GM21619 (cell line): ENCODE data around the gene TMEM187.

Experiments
- ATAC-seq: cut with Tn5 transposase; IDR thresholded peaks from one replicate; pipeline ENCODE4 v1.9.1; 2021; ENCODE audit not compliant: unreplicated experiment

Gene TMEM187

DNA sequence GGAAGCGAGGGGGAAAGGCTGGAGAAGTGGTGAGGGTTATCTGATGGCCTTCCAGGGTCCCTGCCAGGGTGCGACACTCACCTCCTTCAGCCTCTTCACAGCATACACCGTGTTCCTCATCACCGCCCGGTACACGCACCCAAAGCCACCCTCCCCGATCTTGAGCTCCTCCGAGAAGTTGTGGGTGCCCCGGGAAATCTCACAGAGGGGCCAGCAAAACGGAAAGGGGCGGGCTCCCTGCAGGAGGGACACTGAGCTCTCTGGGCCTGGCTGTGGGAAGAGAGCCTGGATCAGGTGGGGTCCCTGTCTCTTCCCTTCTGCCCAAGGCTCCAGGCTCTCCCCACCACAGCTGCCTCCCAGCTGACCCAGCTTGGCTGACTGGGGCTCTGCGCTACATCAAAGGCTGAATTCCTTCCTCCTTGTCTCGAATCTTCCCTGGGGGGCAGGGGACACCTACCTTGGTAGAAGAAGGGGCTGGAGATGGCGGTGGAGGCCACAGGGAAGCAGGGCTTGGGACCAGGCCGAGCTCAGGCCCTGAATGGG lies 46.0 kb downstream of the TMEM187 start:
- ATAC-seq: no peak

- no peak for ATAC-seq
Observed at GRCh38 chrX:154019061-154019621, 46.6 kb downstream of the TMEM187 start.

GRCh38 chrX:154019633-154020528 lies 47.3 kb downstream of the TMEM187 start, which contains the start of gene IRAK1:
Gene IRAK1 (minus strand): TSS chrX:154019902. CDS start chrX:154019812, 90 bp downstream.
- ATAC-seq: peak; percentile 61

- no peak for ATAC-seq
Observed at GRCh38 chrX:154020536-154021115, 48.1 kb downstream of the TMEM187 start.

GRCh38 chrX:154021131-154021611 lies 48.6 kb downstream of the TMEM187 start:
- no peak for ATAC-seq

DNA sequence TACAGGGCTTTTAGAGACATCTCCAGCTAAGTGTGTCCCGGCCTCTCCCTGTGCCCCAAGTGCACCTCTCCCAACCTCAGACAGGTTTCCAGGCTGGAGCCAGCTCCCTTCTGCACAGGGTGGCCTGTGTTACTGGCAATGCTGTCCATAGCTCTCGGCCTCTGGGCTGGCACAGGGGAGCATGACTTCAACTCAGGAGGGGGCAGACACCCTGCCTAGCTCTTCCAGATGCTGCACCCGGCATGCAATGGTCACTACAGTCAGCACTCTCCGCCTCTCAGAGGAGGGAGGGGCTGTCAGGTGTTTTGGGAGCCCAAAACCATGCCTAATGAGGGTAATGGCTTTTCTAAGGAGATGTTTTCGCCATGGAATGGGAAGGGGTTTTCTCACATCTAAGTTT lies 49.6 kb downstream of the TMEM187 start:
- no peak for ATAC-seq

DNA sequence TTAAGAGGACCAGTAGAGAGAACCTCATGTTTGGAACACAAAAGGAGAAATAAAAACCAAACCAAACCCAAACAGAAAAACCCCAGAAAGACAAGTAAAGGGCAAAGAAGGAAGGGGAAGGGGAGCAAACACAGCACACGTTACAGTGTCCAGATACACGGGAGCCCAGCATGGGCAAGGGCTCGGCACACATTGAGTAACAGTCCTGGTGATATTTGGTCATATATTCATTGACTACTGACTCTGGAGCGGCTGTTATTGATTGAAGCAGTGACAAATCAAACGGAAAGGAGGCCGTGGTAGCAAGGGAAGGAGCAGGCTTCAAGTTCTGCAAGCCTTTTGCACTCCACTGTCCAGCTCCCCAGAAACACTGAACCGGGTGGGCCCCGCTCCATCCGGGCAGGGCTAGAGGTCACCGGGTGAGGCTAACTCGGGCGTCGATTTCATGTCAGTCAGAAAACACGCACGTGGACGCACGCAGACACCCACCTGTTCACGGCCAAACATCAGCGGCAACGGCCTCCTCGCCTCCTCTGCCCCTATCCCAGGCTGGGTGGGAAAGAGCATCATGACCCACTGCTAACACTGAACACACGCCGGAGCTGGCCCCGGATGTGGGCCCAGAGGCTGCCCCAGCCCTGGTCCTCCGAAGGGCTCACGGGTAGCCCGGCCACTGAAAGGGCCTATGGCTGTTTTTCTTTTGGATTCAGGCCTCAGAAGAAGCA lies 50.9 kb downstream of the TMEM187 start:
- no peak for ATAC-seq

DNA sequence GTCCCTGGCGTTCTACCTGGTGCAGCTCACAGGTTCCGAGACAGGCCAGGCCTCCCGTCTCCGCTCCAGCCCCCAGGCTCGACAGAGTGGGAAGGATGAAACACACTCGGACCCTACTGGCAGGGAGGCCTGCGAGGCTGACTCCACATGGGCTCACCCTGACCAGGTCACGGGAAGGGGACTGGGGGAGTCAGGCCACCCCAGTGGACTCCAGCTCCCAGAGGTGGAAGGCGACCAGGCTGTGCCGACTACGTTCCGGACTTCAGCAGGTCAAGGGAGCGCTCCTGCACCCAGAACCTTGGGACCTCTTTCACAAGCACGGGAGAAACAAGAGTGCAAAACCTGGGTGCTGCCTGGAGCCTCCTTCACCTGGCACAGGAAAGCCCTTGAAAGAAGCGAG lies 51.7 kb downstream of the TMEM187 start:
- ATAC-seq: no peak

DNA sequence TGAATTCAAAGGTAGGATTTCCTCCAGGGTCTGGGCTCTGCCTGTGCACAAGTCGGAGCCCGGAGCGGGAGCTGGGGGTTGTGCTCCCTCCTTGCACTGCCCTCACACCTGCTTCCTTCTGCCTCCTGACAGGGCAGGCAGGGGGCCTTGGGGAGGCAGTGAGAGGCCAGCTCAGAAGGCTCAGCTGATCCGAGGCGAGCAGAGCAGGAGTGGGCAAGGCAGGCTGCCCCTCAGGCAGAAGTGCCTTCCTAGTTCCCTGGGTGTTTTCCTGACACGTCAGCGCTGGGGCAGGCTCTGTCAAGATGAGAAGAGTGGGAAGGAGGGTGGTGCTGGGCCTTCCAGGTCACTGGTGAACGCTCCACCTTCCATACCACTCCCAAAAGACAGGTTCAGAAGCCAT lies 52.7 kb downstream of the TMEM187 start:
- no peak for ATAC-seq

DNA sequence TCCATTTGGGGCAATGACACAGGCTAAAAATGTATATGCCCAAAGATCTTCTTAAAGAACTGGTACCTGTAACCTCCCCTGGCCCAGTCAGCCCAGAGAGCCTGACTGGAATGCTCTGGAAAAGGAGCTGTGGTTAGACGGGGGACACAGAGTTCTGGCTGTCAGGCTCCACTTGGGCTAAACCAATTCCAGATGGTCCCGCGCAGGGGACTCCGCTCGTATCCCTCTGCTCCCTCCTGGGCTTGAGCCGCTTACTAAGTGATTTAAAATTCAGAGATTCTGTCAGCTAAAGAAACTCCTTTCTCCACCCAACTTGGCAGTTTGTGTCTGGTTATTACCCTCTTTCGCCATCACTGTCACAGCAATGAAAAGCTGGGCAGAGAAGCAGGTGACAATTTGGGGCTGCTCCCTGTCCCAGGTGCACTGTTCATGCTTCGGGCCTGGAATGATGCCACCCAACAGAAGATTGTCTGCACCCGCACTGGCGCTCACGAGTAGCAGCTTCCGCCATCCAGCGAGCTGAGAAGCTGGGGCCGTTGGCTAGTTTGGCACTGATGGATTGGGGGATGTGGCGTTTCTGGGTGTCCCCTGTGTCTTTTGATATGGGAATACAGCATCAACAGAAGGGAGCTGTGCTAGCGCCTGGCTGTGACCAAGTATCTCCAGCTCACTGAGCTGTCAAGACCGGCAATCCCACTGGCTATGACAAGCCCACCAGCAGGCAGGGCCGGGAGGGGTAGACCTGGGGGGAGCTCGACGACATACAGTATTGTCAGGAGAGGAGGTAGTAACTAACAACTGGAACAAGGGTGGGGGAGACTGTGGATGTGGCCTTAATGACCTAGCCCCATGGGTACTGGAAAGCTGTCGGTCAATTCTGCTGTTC lies 53.8 kb downstream of the TMEM187 start:
- ATAC-seq: no peak

DNA sequence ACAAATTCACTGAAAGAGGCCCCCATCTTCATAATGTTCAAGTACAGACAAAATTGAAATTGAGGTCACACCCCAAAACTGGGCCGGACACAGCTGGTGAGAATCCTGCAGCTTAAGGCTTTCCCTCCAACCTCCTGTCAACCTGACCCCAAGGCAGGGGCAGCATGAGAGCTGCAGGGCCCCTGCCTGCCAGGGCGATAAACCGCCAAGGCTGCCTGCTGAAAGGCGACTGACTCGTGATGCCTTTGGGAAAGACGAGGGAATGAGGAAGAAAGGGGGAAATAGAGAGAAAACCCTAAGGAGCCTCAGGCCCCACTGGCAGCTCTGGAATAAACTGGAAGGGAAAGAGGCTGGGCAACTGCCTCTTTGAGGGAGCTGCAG lies 54.5 kb downstream of the TMEM187 start:
- no peak for ATAC-seq

DNA sequence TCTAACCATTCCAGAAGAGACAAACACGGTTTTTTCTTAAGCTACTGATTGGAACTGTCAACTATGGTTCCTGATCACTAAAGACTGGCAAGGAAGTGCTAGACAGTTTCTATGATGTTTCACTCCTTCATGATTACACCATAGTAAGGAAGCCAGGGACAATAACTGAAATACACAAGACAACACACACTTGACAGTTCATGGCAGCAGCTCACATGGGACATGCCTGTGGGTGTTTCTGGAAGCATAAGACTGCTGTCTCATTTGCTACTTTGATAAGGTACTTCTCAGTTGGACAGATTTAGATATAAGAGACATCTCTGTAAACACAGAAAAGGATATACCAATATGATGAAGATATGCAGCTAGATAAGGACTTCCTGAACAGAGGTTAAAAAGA lies 55.4 kb downstream of the TMEM187 start:
- no peak for ATAC-seq

- ATAC-seq: no peak
Observed at GRCh38 chrX:154028502-154029184, 56.1 kb downstream of the TMEM187 start.

DNA sequence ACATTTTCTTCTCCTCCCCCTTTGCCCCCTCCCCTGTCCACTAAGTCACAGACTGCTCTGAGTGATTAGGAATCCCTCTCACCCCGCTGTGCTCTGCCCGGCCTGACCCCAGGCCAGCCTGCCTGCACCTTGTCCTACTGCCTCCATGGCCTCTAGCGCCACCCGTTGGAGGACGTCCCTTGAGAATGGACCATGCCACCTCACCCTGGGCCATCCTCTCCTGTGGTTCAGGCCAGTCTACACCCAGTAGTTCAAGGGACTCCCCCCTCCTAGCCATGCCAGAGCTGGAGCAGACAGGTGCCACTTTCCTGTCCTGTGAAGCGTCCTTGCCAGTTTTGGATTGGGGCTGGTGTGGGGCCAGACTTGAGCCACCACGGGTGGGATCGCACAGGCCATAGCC lies 56.9 kb downstream of the TMEM187 start:
- ATAC-seq: no peak

- no peak for ATAC-seq
Observed at GRCh38 chrX:154030266-154030665, 57.7 kb downstream of the TMEM187 start.

DNA sequence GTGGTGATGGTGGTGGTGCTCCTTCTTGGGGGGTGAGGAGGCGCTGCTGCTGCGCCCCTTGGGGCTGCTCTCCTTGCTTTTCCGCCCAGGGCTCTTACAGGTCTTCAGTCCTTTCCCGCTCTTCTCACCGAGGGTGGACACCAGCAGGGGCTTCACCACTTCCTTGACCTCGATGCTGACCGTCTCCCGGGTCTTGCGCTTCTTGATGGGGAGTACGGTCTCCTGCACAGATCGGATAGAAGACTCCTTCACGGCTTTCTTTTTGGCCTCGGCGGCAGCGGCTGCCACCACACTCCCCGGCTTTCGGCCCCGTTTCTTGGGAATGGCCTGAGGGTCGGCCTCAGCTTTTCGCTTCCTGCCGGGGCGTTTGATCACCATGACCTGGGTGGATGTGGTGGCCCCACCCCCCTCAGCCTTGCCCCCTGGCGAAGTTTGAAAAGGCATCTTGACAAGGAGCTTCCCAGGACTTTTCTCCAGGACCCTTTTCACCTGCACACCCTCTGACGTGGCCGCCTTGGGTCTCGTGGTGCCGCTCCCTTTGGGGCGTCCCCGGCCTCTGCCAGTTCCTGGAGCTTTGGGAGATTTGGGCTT lies 58.3 kb downstream of the TMEM187 start:
- ATAC-seq: no peak

DNA sequence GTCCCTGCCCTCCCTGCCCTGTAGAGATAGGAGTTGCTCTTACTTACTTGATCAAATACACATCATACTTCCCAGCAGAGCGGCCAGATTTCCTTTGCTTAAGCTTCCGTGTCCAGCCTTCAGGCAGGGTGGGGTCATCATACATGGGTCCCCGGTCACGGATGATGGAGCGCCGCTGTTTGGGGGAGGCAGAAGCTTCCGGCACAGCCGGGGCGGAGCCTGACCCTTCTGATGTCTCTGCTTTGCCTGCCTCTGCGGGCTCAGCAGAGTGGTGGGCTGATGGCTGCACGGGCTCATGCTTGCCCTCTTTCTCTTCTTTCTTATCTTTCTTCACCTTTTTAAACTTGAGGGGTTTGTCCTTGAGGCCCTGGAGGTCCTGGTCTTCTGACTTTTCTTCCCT lies 59.6 kb downstream of the TMEM187 start:
- no peak for ATAC-seq

GRCh38 chrX:154032653-154033052 lies 60.1 kb downstream of the TMEM187 start:
- no peak for ATAC-seq
